Measurements from ENCODE around the gene RBM26.
"Not testable (repeated sequence)": the region's sequence is repeated elsewhere in the genome, so short reads cannot be mapped to it uniquely, and the experiment has no call there.

The RBM26 gene

DNA sequence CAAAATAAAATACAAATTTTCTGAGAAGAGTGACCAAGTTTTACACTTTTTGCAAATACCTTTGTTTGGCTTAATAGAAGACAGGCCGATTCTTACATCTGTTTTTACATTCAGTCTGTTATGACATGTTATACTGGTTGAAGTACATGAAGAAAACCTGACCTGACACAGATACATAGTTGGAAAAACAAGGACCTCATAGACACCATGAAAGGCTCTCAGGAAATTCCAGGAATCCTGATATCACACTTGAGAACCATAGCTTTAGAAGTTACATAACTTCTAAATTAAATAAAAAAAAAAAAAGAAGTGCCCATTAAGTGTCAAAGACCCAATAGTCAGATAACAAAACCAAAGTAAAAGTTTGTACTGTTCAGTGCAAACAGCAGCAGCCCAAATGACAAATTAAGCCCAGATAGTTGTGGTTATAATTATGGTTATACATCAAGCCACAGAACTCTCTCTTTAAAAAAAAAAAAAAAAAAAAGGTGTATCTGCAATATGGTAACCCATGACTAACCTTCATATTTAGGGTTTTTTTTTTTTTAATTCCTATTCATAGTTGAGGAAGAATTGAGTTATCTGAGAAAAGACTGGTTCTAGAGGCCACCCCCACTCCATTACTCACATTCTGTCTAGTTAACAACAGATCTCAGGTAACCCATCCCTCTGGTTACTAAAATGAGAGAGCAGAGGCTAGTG is 19.8 kb downstream of the RBM26 start:
- no peak for DNase-seq

DNA sequence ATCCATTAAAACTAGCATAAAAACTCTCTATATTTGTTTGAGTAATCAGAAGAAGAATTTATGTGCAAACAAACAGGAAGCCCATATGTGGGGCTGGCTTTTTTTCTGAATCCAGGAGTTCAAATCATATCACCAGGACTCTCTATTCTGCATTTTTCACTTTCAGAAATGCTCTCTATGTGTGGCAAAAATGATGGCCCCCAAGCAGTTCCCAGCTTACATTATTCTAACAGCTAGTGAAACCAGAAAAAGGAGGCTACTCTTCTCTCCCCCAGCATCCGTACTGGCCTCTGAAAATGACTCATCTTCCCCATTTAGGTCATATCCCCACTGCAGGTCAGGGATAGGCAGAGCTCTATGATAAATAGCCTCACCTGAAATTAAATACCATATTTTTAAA is 20.4 kb downstream of the RBM26 start:
- DNase-seq = no peak

DNA sequence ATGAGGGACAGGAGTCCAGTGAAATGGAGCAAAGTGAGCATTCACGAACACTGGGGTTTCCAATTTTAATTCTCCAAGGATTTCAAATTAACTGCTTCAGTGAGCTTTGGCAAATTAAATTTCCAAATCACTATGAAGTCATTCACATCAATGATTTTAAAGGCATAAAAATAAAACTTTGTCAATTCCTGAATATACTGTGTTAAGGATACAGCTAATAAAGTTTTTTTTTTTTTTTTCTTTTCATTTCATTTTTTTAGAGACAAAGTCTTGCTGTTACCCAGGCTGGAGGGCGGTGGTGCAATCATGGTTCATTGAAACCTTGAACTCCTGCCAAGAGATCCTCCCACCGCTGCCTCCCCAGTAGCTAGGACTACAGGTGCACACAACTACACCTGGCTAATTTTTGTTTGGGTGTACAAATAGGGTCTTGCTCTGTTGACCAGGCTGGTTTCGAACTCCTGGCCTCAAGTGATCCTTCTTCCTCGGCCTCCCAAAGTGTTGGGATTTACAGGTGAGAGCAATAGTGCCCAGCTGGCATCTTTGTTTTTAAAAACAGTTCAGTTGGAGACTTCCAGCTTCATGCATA is 21.9 kb downstream of the RBM26 start:
- no peak for DNase-seq

DNA sequence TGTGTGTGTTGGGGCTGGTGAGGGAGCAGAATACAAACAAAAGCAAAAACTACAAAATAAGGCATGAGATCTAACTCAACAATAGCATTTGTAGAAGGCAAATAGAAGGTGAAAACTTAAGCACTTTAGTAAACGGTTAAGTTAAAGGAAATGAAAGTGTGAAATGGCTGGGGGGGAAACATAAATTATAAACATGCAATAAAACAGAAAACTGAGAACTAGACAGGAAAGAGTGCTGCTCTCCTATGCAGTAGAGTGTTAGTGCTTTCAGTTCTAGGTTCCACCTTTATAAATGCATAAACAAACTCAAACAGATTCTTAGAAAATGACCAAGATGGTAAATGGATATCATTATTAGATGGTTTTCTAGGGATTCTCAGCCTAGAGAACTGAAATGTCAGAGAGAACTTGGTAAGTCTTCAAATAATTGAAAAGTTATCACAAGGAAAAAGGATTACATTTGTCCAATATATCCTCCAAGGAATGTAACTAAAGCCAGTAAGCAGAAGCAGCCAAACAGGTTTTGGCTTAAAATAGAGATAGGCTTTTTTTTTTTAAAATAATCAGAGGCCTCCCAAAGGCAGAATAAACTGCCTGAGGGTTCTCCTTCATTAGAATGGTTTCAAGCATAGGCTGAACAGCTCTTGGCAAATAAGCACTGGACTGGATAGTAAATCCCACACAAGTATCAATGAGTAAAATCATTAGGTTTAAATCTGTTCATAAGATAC is 23.3 kb downstream of the RBM26 start:
- no peak for DNase-seq

DNA sequence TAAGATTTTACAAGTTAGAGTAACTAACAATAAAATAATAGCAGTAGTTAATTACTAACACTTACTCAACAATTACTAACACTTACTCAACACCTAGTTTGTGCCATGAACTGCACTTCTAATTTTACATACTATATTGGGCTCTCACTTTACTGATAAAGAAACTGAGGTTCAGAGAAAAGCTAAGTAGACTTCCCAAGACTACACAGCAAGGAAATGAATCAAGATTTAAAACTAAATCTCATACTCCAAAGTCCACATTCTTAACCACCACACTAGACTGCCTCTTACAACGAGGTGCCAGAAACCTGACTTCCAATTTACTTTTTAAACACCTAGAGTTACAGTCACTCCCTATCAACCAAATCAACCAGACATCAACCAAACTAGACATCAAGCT is 25.1 kb downstream of the RBM26 start:
- DNase-seq = no peak

DNA sequence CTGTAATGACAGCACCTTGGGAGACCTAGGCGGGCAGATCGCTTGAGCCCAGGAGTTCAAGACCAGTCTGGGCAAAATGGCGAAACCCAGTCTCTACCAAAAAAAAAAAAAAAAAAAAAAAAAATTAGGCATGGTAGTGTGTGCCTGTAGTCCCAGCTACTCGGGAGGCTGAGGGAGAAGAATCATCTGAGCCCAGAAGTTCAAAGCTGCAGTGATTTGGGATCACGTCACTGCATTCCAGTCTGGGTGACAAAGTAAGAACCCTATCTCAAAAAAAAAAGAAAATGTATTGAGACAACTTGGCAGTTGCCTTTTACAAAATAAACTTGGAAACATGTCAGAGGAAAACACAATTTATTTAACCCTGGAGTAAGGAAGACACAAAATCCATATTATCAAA is 26.8 kb downstream of the RBM26 start:
- no peak for DNase-seq

DNA sequence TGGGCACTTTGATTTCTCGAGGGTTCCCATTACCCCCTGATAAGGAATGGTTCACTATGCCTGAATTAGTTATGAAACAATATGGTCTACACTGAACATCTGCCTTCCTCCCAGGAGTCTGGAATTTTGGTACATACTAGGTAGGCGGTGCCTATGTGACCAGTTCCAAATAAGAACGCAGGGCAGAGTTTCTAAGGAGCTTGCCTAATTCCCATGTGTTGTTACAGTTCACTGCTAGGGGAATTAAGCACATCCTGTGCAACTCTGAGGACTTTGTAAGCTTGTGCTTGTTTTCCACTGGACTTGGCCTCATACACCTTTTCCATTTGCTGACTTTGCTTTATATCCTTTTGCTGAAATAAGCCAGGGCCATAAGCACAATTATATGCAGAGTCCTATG is 29.2 kb downstream of the RBM26 start:
- no peak for DNase-seq

DNA sequence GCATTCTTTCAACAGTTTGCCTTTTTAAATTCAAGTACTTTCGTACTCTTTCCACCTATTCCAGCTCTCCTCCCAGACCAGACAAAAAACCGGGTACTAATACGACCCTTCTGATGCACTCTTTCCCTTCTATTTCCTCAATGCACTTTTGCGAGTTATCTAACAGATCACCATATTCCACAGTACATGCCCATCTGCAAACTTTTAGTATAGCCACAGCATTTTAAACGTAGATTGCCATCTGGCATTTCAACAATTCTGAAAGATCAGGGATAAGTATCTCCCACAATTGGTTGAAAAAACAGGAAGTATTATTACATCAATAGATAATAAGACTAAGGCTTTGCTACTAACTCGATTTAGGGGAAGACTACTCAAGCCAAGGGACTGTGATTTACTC is 31.5 kb downstream of the RBM26 start:
- DNase-seq = no peak

DNA sequence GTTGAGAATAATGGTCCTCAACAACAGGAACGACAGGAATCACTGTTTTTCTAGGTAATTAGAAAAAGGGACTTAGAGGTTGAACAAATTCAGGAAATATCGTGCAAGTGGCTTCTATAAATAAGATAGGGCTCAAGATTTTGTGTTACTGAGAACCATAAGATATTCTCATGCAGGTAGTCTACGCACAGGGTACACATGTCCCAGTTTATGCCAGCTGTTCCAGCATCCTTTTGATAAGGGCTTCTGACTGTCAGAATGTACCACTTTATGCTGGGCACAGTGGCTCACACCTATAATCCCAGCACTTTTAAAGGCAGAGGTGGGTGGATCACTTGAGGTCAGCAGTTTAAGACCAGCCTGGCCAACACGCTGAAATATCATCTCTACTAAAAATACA is 32.1 kb downstream of the RBM26 start:
- DNase-seq = no peak

DNA sequence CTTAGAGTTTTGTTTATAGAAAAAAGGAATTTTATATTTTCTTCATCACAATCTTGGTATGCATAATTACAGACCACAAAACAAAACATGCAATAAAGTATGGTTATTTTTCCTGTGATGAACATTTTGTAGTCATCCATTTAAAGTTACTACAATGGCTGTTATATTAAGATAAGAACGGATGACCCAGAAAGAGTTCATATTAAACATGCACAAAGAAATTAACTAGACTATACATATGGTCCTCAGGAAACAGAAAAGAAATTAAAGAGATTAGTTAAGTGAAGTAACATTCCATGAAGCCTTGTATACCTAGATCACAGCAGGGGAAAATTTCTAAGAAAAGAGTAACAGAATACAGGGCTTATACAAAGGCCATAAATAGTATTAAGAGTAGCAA is 36.8 kb downstream of the RBM26 start:
- DNase-seq = no peak

DNA sequence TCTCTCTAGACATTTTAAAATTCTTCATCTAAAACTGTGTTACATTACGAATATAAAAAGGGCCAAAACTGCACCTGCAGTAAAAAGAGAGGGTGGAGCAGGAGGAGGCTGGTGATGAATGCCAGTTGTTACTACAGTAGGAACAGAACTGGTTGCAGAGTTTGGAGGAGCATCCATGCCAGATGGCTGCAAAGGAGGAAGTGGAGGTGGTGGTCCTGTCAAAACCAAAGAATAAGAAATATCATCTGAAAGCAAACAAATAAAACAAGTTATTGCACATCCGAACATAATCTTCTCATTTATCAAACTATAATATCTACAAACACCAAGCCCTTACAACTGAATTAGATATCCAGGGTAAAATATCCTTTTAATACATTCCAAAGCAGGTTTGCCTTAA is 40.1 kb downstream of the RBM26 start:
- no peak for DNase-seq

DNA sequence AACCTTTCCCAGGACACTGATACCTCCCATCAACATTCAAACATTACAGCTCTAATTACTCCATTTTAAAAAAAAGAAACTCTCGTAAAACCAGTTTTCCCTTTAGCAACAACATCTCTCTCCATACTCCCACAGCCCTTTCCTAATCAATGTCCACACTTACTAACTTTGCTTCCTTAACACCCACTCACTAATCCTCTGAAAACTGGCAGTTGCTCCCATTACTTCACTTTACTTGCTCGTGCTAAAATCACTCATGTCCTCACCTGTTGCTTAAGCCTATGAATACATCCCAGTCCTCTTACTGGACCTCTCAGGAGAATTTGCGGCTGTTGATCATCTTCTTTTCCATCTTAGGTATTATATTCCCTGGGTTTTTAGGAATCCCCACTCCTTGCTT is 44.8 kb downstream of the RBM26 start:
- no peak for DNase-seq

DNA sequence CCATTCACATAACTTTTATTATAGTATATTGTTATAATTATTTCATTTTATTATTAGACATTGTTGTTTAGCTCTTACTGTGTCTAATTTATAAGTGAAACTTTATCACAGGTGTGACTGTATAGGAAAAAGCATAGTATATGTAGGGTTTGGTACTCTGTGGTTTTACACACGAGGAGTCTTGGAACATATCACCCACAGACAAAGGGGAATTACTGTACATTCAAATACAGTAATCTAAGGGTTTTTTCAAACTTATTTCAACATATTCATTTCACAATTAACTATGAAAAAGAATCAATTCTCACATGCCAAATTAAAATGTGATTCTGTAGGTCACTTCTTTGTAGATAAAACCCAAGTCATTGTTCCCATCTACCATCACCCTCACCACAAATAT is 46.0 kb downstream of the RBM26 start:
- DNase-seq = no peak

DNA sequence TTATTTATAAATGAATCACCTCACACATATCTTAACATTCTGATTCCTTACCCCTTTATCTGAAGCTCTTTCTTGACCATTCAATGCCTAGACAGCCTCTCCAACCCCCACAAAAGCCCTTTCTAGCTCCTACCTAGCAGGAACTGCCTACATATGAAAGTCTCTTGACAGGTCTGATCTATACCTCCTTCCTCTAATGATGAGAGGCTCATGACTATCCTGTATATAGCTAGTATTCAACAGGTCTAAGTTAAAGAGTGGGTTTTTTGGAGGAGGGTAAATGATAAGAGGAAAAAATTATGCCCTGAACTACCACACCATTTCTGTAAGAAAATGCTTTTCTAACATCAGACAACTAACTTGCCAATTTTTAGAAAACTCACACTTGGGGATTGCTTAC is 47.0 kb downstream of the RBM26 start:
- no peak for DNase-seq

DNA sequence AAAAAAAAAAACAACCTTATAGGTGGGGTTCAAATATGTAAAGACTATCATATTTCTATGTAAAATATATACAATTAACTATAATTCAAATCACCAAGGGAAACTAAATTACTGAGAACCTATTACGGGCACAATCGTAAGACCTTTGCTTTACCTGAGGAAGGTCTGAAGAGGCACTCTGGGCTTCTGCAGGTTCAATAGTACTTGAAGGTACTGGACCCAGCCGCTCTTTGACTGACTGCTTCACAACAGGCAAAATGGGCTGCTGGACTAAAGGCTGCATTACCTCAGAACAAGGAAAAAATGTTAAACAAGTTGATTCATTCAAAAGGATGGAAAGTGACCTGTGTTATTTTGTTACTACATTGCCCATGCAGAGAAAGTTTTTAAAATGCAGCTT is 51.8 kb downstream of the RBM26 start:
- DNase-seq = no peak

DNA sequence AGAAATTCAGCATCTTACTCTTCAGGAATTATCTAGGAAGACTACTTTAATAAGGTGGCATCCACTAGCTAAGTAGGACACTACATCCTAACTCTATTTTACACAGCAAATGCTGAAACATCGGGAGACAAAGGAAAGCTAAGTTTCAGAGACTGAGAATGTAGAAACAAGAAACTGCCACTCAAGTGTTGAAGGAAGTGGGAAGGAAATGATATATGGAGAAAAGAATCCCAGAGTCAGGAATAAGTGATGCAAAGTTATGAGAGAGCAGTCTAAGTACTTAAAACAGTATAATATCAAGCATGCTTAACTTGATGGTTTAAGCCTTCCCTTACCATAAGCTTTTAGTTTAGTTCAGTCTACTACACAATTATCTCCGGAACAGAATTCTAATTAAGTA is 52.4 kb downstream of the RBM26 start:
- DNase-seq = no peak

DNA sequence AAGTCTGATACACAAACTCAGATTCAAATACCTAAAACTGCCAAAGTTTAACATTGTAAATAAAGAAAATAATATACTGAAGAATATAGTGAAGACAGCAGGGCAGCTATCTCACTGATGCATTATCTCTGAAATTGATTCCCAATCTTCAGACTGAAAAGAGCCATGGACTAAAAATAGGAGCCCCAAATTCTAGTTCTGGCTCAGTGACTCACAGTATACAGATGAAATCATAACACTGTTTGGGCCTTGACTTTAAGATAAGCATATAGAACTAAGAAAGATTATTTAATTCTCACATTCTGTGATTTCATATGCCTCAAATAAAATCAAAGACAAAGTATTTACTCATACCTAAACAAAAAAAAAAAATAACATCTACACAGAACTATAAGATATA is 53.9 kb downstream of the RBM26 start:
- DNase-seq = no peak

DNA sequence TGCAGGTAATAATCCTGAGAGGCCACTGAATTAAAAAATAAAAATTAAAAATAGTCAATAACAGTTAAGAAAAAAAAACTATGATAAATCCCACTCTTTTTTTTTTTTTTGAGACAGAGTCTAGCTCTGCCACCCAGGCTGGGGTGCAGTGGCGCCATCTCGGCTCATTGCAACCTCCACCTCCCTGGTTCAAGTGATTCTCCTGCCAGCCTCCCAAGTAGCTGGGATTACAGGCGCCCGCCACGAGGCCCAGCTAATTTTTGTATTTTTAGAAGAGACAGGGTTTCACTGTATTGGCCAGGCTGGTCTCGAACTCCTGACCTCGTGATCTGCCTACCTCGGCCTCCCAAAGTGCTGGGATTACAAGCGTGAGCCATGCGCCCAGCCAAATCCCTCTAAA is 56.4 kb downstream of the RBM26 start:
- DNase-seq = not testable (repeated sequence)

DNA sequence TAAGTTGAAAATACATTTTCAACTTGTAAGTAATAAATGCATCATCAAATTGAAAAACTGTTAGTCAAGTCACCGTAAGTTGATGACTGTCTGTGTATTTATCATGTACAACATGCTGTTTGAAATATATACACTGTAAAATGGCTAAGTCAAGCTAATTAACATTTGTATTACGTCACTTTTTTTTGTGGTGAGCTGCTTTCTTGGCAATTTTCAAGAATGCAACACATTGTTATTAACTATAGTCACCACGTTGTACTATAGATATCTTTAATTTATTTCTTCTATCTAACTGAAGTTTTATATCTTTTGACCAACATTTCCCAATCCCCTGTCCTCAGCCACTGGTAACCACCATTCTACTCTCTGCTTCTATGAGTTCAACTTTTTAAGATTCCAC is 57.0 kb downstream of the RBM26 start:
- no peak for DNase-seq

DNA sequence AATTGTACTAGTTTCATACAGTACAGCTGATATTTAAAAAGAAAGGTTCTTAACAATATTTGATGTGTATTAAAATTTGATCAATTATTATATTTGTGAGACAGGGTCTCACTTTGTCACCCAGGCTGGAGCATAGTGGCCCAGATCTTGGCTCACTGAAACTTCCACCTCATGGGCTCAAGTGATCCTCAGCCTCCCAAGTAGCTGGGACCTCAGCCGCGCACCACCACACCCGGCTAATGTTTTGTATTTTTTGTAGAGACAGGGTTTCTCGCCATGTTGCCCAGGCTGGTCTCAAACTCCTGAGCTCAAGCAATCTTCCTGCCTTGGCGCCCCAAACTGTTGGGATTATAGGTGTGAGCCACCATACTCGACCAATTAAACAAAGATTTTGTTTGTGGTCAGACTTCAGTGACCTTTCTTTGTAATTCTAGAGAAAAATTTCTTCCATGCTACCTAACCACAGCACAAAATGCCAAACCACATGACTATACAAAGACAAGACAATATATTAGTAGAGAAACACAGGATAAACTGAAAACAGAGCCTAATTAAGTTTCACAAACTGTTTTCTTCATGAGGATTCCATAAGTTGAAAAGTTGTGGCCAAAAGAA is 59.6 kb downstream of the RBM26 start:
- DNase-seq = no peak

DNA sequence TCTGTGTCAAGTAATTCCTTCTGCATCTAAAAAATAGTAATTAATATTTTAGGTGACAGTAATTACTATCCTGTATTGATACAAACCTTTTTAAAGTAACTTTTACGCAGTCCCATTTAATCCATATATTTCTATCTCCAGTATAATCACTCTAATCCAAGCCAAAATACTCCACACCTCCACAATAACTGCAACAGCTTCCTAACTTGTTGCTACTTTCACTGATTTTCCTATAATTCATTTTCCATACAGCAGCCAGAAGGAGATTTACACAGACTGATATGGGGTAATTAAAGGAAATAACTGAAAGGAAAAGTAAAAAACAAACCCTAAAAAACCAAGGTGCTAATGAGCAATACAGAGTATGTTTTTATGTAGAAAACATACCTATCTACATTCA is 64.9 kb downstream of the RBM26 start:
- no peak for DNase-seq

DNA sequence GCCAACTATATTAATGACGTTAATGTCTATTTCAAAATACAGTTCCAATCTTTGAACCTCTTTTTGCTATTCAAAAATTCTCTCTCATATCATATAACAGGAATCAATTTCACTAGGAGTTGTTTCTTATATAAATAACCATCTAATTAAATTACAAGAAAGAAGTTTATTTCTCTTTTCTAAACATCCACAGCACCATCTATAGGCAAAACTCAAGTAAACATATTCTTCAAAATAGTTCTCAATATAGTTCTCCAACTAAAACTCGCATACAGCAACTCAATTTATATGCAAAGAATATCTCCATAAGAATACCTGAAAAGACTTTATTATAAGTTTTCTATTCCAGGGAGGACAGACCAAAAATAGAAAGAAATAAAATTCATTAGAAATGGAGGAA is 65.6 kb downstream of the RBM26 start:
- DNase-seq = no peak

DNA sequence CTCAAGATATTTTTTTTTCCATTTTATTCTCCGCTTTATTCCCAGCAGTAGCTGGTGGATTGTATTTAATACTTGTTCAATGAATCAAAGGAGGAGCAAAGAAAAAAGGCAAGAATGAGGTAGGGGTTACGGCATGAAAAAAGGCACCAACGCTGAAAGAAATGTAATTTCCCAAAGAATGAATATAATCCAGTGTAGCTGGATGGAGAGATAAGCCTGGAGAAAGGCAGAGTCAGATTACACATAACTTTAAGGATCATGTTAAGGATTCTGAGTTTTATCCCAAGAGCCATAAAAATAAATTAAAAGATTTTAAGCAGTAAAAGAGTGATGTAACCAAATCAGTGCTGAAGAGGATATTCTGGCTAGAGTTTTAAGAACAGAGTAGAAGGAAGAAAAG is 67.7 kb downstream of the RBM26 start:
- no peak for DNase-seq

DNA sequence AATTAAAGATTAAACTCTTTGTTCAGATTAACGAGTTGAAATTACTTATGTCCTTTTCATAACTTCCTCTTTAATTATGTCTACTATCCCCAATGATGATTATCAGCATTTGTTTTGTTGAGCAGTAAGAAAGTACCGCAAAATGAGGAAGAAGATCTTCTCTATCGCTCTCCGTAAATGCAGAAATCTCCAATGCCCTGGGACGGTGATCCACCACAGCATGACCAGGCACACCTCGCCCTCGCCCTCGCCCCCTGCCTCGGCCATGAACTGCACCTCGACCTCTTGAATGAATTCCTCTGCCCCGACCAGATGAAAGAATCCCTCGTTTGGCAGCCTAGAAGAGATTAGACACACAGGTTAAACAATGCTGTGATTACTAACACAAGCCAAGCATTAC is 69.1 kb downstream of the RBM26 start:
- DNase-seq = no peak
